GM21528 (cell line): ENCODE data around the gene RPL39.
"Not testable (repeated sequence)": the region's sequence is repeated elsewhere in the genome, so short reads cannot be mapped to it uniquely, and the experiment has no call there.

Experiments used
- ATAC-seq: cut with Tn5 transposase; IDR thresholded peaks from one replicate; pipeline ENCODE4 v1.9.1; 2021; ENCODE audit warnings: mild to moderate bottlenecking, moderate library complexity; ENCODE audit not compliant: unreplicated experiment, low FRiP score

The RPL39 gene

GRCh38 chrX:119791437-119792231, at the start of gene RPL39:
RPL39 (minus strand) TSS chrX:119791630; CDS start chrX:119791576, 54 bp downstream.
- ATAC-seq = peak; percentile 95

- ATAC-seq = no peak
These were observed 42.5 kb upstream of the RPL39 start for GRCh38 chrX:119833905-119834304.

- no peak for ATAC-seq
These were observed 37.0 kb upstream of the RPL39 start for GRCh38 chrX:119828446-119828845.

- ATAC-seq = no peak
These were observed 35.0 kb upstream of the RPL39 start for GRCh38 chrX:119826399-119826959.

- ATAC-seq = not testable (repeated sequence)
These were observed 32.8 kb upstream of the RPL39 start for GRCh38 chrX:119824221-119824620.

GRCh38 chrX:119821703-119822102, 30.3 kb upstream of the RPL39 start:
- not testable (repeated sequence) for ATAC-seq

GRCh38 chrX:119817130-119817690, 25.8 kb upstream of the RPL39 start:
- ATAC-seq = no peak

GRCh38 chrX:119816300-119816699, 24.9 kb upstream of the RPL39 start:
- no peak for ATAC-seq

GRCh38 chrX:119809185-119809666, 17.8 kb upstream of the RPL39 start:
- no peak for ATAC-seq

- ATAC-seq = not testable (repeated sequence)
These were observed 17.0 kb upstream of the RPL39 start for GRCh38 chrX:119808461-119808860.

- ATAC-seq = no peak
These were observed 11.1 kb upstream of the RPL39 start for GRCh38 chrX:119802546-119802945.

- no peak for ATAC-seq
These were observed 10.1 kb upstream of the RPL39 start for GRCh38 chrX:119801253-119802221.

- peak; percentile 28 for ATAC-seq
These were observed 423 bp downstream of the RPL39 start for GRCh38 chrX:119790977-119791436.

- no peak for ATAC-seq
These were observed 6.5 kb downstream of the RPL39 start for GRCh38 chrX:119784747-119785446.

GRCh38 chrX:119783026-119783425, 8.4 kb downstream of the RPL39 start:
- no peak for ATAC-seq

- ATAC-seq = no peak
These were observed 12.6 kb downstream of the RPL39 start for GRCh38 chrX:119778829-119779228.

GRCh38 chrX:119775517-119776238, 15.8 kb downstream of the RPL39 start:
- ATAC-seq = no peak

GRCh38 chrX:119769388-119769787, 22.0 kb downstream of the RPL39 start:
- ATAC-seq = not testable (repeated sequence)

- ATAC-seq = not testable (repeated sequence)
These were observed 23.0 kb downstream of the RPL39 start for GRCh38 chrX:119768436-119768835.
